ENCODE measurements around the gene NMNAT1.
"Not testable (repeated sequence)": the region's sequence is repeated elsewhere in the genome, so short reads cannot be mapped to it uniquely, and the experiment has no call there.

Gene NMNAT1

DNA sequence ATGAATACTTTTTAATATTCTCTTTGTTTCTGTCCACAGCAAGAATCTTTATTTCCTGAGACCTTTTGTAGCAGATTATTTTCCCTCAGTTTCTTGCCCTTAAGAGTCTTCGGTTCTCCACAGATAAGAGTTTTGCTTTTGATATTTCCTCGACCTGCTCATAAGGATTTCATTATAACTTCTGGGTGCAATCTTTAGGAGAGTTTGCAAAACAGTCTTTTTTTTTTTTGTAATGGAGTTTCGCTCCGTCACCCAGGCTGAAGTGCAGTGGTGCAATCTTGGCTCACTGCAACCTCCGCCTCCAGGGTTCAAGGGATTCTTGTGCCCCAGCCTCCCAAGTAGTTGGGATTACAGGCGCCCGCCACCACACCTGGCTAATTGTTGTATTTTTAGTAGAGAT is 79.4 kb downstream of the NMNAT1 start:
- H3K4me2 ChIP-seq: no peak overlapping the region
- no peaks in the 10 kb centered on the region for H3K36me3 ChIP-seq
- no peak overlapping the region for H3K27ac ChIP-seq
- H3K4me1 ChIP-seq: peaks cover 0 to 10% (median 0%) of the 10 kb centered on the region in 10 experiments; a peak in 8 of 20 replicates
- H3K27me3 ChIP-seq: no peaks in the 10 kb centered on the region
- H3K4me3 ChIP-seq: no peak overlapping the region
- H3K9ac ChIP-seq: no peak overlapping the region
- no peaks in the 10 kb centered on the region for H4K20me1 ChIP-seq
- H3K9me3 ChIP-seq (replicated peaks in 1 of 11): peaks cover 0 to 7% (median 3%) of the 10 kb centered on the region in 11 experiments; a peak in 4 of 22 replicates
- no peak for TF ChIP-seq Cebpa-rat (IDR thresholded peaks at IDR 0.05)

DNA sequence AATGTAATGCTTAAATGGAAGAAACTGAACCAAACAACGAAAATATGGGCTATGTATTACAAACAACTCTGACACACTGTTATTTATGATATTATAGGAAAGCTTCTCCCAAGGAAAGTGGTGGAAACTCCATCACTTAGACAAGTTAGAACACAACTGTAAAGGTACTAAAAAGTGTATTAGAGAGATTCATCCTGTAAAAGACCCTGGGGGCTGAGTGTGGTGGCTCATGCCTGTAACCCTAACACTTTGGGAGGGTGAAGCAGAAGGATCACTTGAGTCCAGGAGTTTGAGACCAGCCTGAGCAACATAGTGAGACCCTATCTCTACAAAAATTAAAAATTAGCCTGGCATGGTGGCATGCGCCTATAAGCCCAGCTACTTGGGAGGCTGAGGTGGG is 82.1 kb downstream of the NMNAT1 start:
- no peaks in the 10 kb centered on the region for H4K20me1 ChIP-seq
- H3K9me3 ChIP-seq (replicated peaks in 1 of 11): peaks cover 0 to 7% (median 3%) of the 10 kb centered on the region in 11 experiments; a peak in 4 of 22 replicates
- no peak overlapping the region for H3K4me2 ChIP-seq
- no peak overlapping the region for H3K27ac ChIP-seq
- no peak overlapping the region for H3K9ac ChIP-seq
- no peaks in the 10 kb centered on the region for H3K36me3 ChIP-seq
- peaks cover 0 to 16% (median 0%) of the 10 kb centered on the region in 10 experiments; a peak in 8 of 20 replicates for H3K4me1 ChIP-seq
- H3K27me3 ChIP-seq: no peaks in the 10 kb centered on the region
- no peak overlapping the region for H3K4me3 ChIP-seq
- TF ChIP-seq Cebpa-rat (IDR thresholded peaks at IDR 0.05): no peak

- H4K20me1 ChIP-seq: no peaks in the 10 kb centered on the region
- H3K27ac ChIP-seq: no peak overlapping the region
- TF ChIP-seq Cebpa-rat (IDR thresholded peaks at IDR 0.05): no peak
- H3K9ac ChIP-seq: no peak overlapping the region
- no peaks in the 10 kb centered on the region for H3K36me3 ChIP-seq
- H3K4me3 ChIP-seq: no peak overlapping the region
- H3K4me1 ChIP-seq: peaks cover 0 to 16% (median 3%) of the 10 kb centered on the region in 10 experiments; a peak in 14 of 20 replicates
- peaks cover 0 to 7% (median 3%) of the 10 kb centered on the region in 11 experiments; a peak in 4 of 22 replicates for H3K9me3 ChIP-seq (replicated peaks in 1 of 11)
- H3K4me2 ChIP-seq: peak overlapping the region in 2 of 11 experiments; percentile 38 to 42; a peak in 2 of 22 replicates
- H3K27me3 ChIP-seq: no peaks in the 10 kb centered on the region
Measured at GRCh38 chr1:10027027-10027426, 83.8 kb downstream of the NMNAT1 start.

GRCh38 chr1:10028956-10029500 is 85.8 kb downstream of the NMNAT1 start:
- H3K36me3 ChIP-seq; H3K9me3 ChIP-seq (replicated peaks in 1 of 11); H3K27me3 ChIP-seq; H4K20me1 ChIP-seq; H3K27ac ChIP-seq; H3K4me3 ChIP-seq; H3K9ac ChIP-seq: not testable (repeated sequence)
- Histone ChIP-seq H3K4me2 (peak overlapping the region in 1 of 11 experiments; percentile 16; a peak in 1 of 22 replicates), H3K4me1 (peaks cover 4 to 18% (median 8%) of the 10 kb centered on the region in 10 experiments; a peak in 18 of 20 replicates)

DNA sequence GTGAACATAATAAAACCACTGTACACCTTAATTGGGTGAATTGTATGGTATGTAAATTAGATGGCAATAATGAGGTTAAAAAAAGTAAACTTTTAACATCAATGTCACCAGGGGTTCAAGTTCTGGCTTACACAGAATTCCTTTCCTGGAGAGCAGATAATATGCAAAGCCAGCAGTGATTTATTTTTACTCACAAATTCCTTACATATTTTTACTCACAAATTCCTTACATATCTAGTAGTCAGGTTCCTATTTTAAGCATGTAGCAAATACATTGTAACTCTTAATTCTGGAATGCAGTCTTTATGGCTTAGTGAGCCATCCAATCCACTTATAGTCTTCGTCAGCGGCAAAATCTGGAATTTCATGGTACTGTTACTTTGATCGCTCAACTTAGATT is 88.2 kb downstream of the NMNAT1 start:
- H3K9ac ChIP-seq: no peak overlapping the region
- H3K36me3 ChIP-seq: peaks cover 2 to 8% (median 4%) of the 10 kb centered on the region in 11 experiments; a peak in 16 of 22 replicates
- peaks cover 0 to 19% (median 6%) of the 10 kb centered on the region in 11 experiments; a peak in 11 of 22 replicates for H4K20me1 ChIP-seq
- H3K4me1 ChIP-seq: peaks cover 13 to 36% (median 22%) of the 10 kb centered on the region in 10 experiments
- no peak overlapping the region for H3K4me2 ChIP-seq
- TF ChIP-seq Cebpa-rat (IDR thresholded peaks at IDR 0.05): no peak
- no peaks in the 10 kb centered on the region for H3K9me3 ChIP-seq (replicated peaks in 1 of 11)
- H3K27me3 ChIP-seq: no peaks in the 10 kb centered on the region
- no peak overlapping the region for H3K27ac ChIP-seq
- no peak overlapping the region for H3K4me3 ChIP-seq

DNA sequence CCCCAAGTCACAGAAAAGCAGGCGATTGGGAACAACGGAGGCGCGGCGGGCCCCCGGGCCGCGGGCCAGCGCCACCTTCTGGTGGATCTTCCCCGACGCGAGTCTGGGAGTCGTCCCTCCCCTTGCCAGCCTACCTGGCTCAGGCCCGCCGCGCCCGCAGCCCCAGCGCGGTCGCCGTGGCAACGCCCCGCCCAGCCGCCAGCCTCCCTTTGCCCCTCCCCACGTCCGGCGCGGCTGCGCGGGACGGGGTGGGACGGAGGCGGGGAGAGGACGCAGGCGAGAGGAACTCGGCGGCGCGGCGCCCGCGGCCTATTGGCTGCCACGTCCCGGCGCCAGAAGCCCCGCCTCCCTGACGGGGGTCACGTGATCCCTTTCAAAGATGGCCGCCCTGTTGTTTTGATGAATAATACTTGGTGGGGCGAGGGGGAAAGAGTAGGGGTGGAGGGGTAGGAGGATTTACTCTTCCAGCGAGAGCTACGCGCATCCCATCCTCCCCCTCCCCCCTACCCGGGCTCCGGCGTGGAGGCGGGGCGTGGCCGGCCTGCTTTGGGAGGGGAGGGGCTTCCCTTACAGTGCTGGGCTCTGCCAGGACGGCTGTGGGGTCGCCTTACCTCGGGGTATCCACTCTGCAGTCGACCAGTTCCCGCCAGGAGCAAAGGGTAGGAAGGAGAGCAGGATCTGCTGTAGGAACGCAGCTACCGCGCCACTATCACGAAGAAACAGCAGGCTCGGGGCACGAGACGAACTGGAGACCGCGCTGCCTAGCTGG is 89.5 kb downstream of the NMNAT1 start, which contains the start of gene UBE4B:
TSS of gene UBE4B (plus strand) at position 369 of the 769 bp plus-strand sequence. CDS start 713 bp downstream, outside the sequence.
- Histone ChIP-seq H3K9me3 (replicated peaks in 1 of 11) (no peaks in the 10 kb centered on the region), H3K27ac (peak within 1 kb of the TSS; percentile 77 to 98 (median 91)), H3K27me3 (no peaks in the 10 kb centered on the region), H3K4me1 (peaks cover 7 to 25% (median 21%) of the 10 kb centered on the region in 10 experiments), H3K9ac (peak within 1 kb of the TSS; percentile 87 to 97 (median 92)), H3K36me3 (peaks cover 14 to 21% (median 17%) of the 10 kb centered on the region in 11 experiments; a peak in 21 of 22 replicates), H3K4me3 (peak within 1 kb of the TSS; percentile 73 to 97 (median 92)), H4K20me1 (peaks cover 0 to 30% (median 14%) of the 10 kb centered on the region in 11 experiments; a peak in 13 of 22 replicates), H3K4me2 (peak within 1 kb of the TSS; percentile 81 to 96 (median 92))
- TF ChIP-seq Cebpa-rat (IDR thresholded peaks at IDR 0.05): no peak

DNA sequence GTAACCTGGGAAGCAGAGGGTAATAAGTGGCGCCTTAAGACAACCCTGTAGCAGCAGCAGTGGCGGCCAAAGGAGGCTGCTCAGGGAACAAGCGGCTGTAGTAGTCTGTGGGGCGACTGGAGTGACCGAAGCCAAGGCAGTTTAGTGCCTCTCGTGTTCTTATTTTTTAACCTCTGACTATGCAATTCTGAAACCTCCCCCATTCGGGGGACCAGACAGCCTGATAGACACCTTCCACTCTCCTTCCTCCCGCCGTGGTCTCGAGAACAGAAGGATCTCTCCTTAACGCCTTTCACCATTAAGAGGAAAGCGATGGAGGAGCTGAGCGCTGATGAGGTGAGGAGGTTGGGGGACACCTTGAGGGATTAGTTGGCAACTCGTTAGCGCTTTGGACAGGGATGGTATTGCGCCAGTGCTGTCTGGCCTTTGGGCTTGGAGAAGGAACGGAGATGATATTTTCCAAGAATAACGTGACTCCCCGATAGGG is 90.1 kb downstream of the NMNAT1 start:
- Histone ChIP-seq H3K9ac (peak overlapping the region; percentile 87 to 97 (median 92)), H3K36me3 (peaks cover 21 to 28% (median 24%) of the 10 kb centered on the region in 11 experiments; a peak in 21 of 22 replicates), H3K4me3 (peak overlapping the region; percentile 73 to 97 (median 92)), H3K4me2 (peak overlapping the region; percentile 81 to 96 (median 92)), H3K27me3 (no peaks in the 10 kb centered on the region), H3K27ac (peak overlapping the region; percentile 77 to 98 (median 91)), H3K9me3 (replicated peaks in 1 of 11) (no peaks in the 10 kb centered on the region), H4K20me1 (peaks cover 0 to 36% (median 20%) of the 10 kb centered on the region in 11 experiments; a peak in 15 of 22 replicates), H3K4me1 (peaks cover 7 to 25% (median 21%) of the 10 kb centered on the region in 10 experiments; a peak in 19 of 20 replicates)
- TF ChIP-seq Cebpa-rat (IDR thresholded peaks at IDR 0.05): no peak

All from BLaER1 treated with 17β-estradiol and CSF1 and Interleukin-3, amounts not matched to agents 10 nM and 100 nM (cell line).